Panc1 (cell line): ENCODE measurements around the gene MAP1B. TPM values are rescaled to one million over a fixed set of nuclear protein-coding genes. Genes with fewer than 3 reads are reported as not detected.

Source experiments
- ATAC-seq: fragments of 200-7000 bp; cut with Tn5 transposase; 2 replicates; pipeline ENCODE4 v1.9.1; 2020; ENCODE audit warnings: mild to moderate bottlenecking, moderate library complexity
- BruUV-seq: library from RNA; stranded (reverse); fragments of 400-500 nt; replicated peaks from 2 replicates; lab custom pipeline; 2021; lab: Mats Ljungman, UMichigan
- CTCF ChIA-PET: fragments of 300-600 bp; sonication (Branson Sonifier 250); formaldehyde crosslinking; loops from one replicate; lab custom pipeline; 2022; ENCODE audit warnings: antibody characterized with exemption; lab: Charles Lee
- POLR2A ChIA-PET: fragments of 300-600 bp; sonication (Branson Sonifier 250); formaldehyde crosslinking; loops from one replicate; lab custom pipeline; 2022; ENCODE audit warnings: antibody characterized with exemption; lab: Charles Lee
- DNase-seq: peaks from one replicate; pipeline ENCODE4 v3.0.0-alpha.2; 2010; ENCODE audit warnings: low read depth, low spot score
- H3K27ac ChIP-seq: 2 replicates; pipeline ENCODE4 v1.5.1; 2011; ENCODE audit warnings: mild to moderate bottlenecking, low read length, inconsistent platforms
- H3K27me3 ChIP-seq: fragments of 200-500 bp; sonication (Bioruptor generic); 2 replicates; pipeline ENCODE4 v1.6.0; 2014; ENCODE audit warnings: low read length, inconsistent platforms; ENCODE audit not compliant: control insufficient read depth, insufficient read depth
- H3K36me3 ChIP-seq: fragments of 200-500 bp; sonication (Bioruptor generic); 2 replicates; pipeline ENCODE4 v1.5.1; 2014; ENCODE audit warnings: inconsistent platforms, mild to moderate bottlenecking, low read length, moderate library complexity; ENCODE audit not compliant: control insufficient read depth, insufficient read depth
- H3K4me1 ChIP-seq: 2 replicates; pipeline ENCODE4 v1.5.1; 2011; ENCODE audit warnings: inconsistent platforms, mild to moderate bottlenecking, low read length, moderate library complexity; ENCODE audit not compliant: control insufficient read depth, insufficient read depth
- H3K4me3 ChIP-seq, 2 experiments: 2 replicates each; pipeline ENCODE4 v1.5.1; 2011 to 2012; ENCODE audit warnings: low read depth in 2 of 2, low read length in 2 of 2, mild to moderate bottlenecking in 2 of 2, inconsistent platforms in 1 of 2, moderate library complexity in 1 of 2
- H3K9me3 ChIP-seq: fragments of 200-500 bp; sonication (Bioruptor generic); 2 replicates; pipeline ENCODE4 v1.5.1; 2014; ENCODE audit warnings: low read depth, mild to moderate bottlenecking, inconsistent platforms, low read length, moderate library complexity; ENCODE audit not compliant: control insufficient read depth, insufficient read depth
- CTCF ChIP-seq: fragments of 450-650 bp; IDR thresholded peaks from 2 replicates; pipeline ENCODE4 v1.5.1; 2017; ENCODE audit warnings: mild to moderate bottlenecking
- POLR2AphosphoS5 ChIP-seq: IDR thresholded peaks from 2 replicates; pipeline ENCODE4 v1.6.1; 2012; ENCODE audit warnings: mild to moderate bottlenecking, low read depth, low read length, moderate library complexity
- REST ChIP-seq, 2 experiments: IDR thresholded peaks; 2 replicates each; pipeline ENCODE4 v1.6.1; 2011 to 2012; ENCODE audit warnings: low read depth in 2 of 2, control low read depth in 1 of 2, low read length in 1 of 2, mild to moderate bottlenecking in 1 of 2, moderate library complexity in 1 of 2; ENCODE audit not compliant: insufficient read depth in 1 of 2
- SIN3A ChIP-seq: IDR thresholded peaks from 2 replicates; pipeline ENCODE4 v1.6.1; 2012; ENCODE audit warnings: low read depth, mild to moderate bottlenecking, low read length, moderate library complexity, borderline replicate concordance; ENCODE audit not compliant: insufficient read depth
- TCF7L2 ChIP-seq: IDR thresholded peaks from 2 replicates; pipeline ENCODE4 v1.6.1; 2011; ENCODE audit warnings: mild to moderate bottlenecking, low read depth, low read length, inconsistent platforms
- in situ Hi-C: cut with HindIII; loops from 2 replicates; pipeline ENCODE4 v1.10.0; 2016; ENCODE audit warnings: low sequenced_read_pairs, low pct_unique_long_range_greater_than_20kb
- intact Hi-C: fragments of 100-400 bp; cut with micrococcal nuclease; formaldehyde crosslinking; loops from one replicate; pipeline ENCODE4 v1.10.0; 2022; ENCODE audit not compliant: unreplicated experiment
- total RNA-seq: library from RNA; stranded (reverse); gene quantifications from one replicate; pipeline ENCODE4 v1.2.1, GENCODE V29; 2021; ENCODE audit not compliant: unreplicated experiment

The MAP1B gene
- total RNA-seq, 1 experiment from 2014 or later = 82.3 TPM

GRCh38 chr5:72161951-72162350, 54.7 kb downstream of the MAP1B start:
- no TSS peak for BruUV-seq
- H3K27ac ChIP-seq = no peak overlapping the region
- in situ Hi-C loops = no loop called here

GRCh38 chr5:72163349-72163983, 56.2 kb downstream of the MAP1B start:
- no peaks in the 10 kb centered on the region for H3K27me3 ChIP-seq
- H3K36me3 ChIP-seq = no peaks in the 10 kb centered on the region
- TF ChIP-seq CTCF (no peak), TCF7L2 (no peak), POLR2AphosphoS5 (no peak), SIN3A (no peak), REST (IDR thresholded peaks at IDR 0.05; ENCODE audit: insufficient read depth in 1 of 2, low read depth in 2 of 2, low read length in 1 of 2) (no peak)
- ChIA-PET CTCF (no interaction called here), POLR2A (interaction anchor here (0.7 kb wide), 2 partner anchors 88 to 393 kb away, joined by 3 to 14 read pairs; no protein-coding TSS in a partner anchor)
- H3K4me1 ChIP-seq = no peaks in the 10 kb centered on the region
- in situ Hi-C loops (no loop called here), intact Hi-C loops (no loop called here)
- H3K9me3 ChIP-seq = no peaks in the 10 kb centered on the region
- no TSS peak for BruUV-seq
- H3K4me3 ChIP-seq = no peak overlapping the region
- H3K27ac ChIP-seq = no peak overlapping the region
- no peak for DNase-seq
- no peak for ATAC-seq

More at GRCh38 chr5:72161951-72162350, 54.7 kb downstream of the MAP1B start:
- H3K4me3 ChIP-seq = no peak overlapping the region
- no peaks in the 10 kb centered on the region for H3K27me3 ChIP-seq
- no peaks in the 10 kb centered on the region for H3K9me3 ChIP-seq
- TF ChIP-seq REST (IDR thresholded peaks at IDR 0.05; ENCODE audit: insufficient read depth in 1 of 2, low read depth in 2 of 2, low read length in 1 of 2) = no peak
- DNase-seq (no peak), ATAC-seq (no peak)
- intact Hi-C loops = no loop called here
- no peaks in the 10 kb centered on the region for H3K4me1 ChIP-seq
- ChIA-PET CTCF (interaction anchor here (0.6 kb wide), 1 partner anchor 106 kb away, joined by 9 read pairs; no protein-coding TSS in a partner anchor), POLR2A (interaction anchor here (0.6 to 0.7 kb wide), 2 partner anchors 15 to 37 kb away, joined by 4 to 8 read pairs; no protein-coding TSS in a partner anchor)
- no peaks in the 10 kb centered on the region for H3K36me3 ChIP-seq
